B cell (primary cell): ENCODE data around the gene MEN1. TPM values are rescaled to one million over a fixed set of nuclear protein-coding genes. Genes with fewer than 3 reads are reported as not detected.

Experiments used
- ATAC-seq: fragments of 200-7000 bp; cut with Tn5 transposase; one replicate; pipeline ENCODE4 v1.10.0; 2021; ENCODE audit warnings: low read depth, mild to moderate bottlenecking, moderate number of reproducible peaks, moderate library complexity
- CTCF ChIA-PET: fragments of 350-600 bp; sonication (Branson Sonifier 250); formaldehyde crosslinking; loops from one replicate; lab custom pipeline; 2021; ENCODE audit warnings: antibody characterized with exemption, inconsistent platforms; lab: Charles Lee
- POLR2A ChIA-PET: fragments of 350-600 bp; sonication (Branson Sonifier 250); formaldehyde crosslinking; loops from one replicate; lab custom pipeline; 2021; ENCODE audit warnings: antibody characterized with exemption; lab: Charles Lee
- DNase-seq: peaks from one replicate; pipeline ENCODE4 v3.0.0; 2013
- H2AFZ ChIP-seq: 2 replicates; pipeline ENCODE4 v1.6.1; 2012; ENCODE audit warnings: mild to moderate bottlenecking, low read depth, low read length; ENCODE audit not compliant: insufficient read depth, poor library complexity, severe bottlenecking
- H3K27ac ChIP-seq, 2 donors: 1 replicate in 1 of 2; 2 replicates in 1 of 2; pipeline ENCODE4 v1.5.1; 2012 to 2013; ENCODE audit warnings: low read length in 2 of 2, mild to moderate bottlenecking in 2 of 2, moderate library complexity in 1 of 2
- H3K27me3 ChIP-seq, 4 experiments: fragments of 200-600 bp in 1 of 4; sonication (generic) in 1 of 4; replicated peaks in 1 of 4; 1 replicate in 2 of 4; 2 replicates in 2 of 4; pipeline versions ENCODE4 v1.6.1 to v1.7.0; 2013 to 2016; ENCODE audit warnings: low read length in 3 of 4, mild to moderate bottlenecking in 2 of 4, mixed read lengths in 1 of 4, moderate library complexity in 1 of 4; ENCODE audit not compliant: insufficient read depth in 4 of 4, control insufficient read depth in 3 of 4; ENCODE audit errors: control extremely low read depth in 1 of 4
- H3K36me3 ChIP-seq, 2 experiments: replicated peaks in 1 of 2; 1 replicate in 1 of 2; 2 replicates in 1 of 2; pipeline versions ENCODE4 v1.6.1 to v1.7.1; 2013; ENCODE audit warnings: low read length in 1 of 2; ENCODE audit not compliant: insufficient read depth in 2 of 2, control insufficient read depth in 1 of 2; ENCODE audit errors: control extremely low read depth in 1 of 2, extremely low read depth in 1 of 2
- H3K4me1 ChIP-seq, 2 donors: fragments of 200-600 bp in 1 of 2; sonication (generic) in 1 of 2; 1 replicate in 1 of 2; 2 replicates in 1 of 2; pipeline versions ENCODE4 v1.5.1 to v1.6.1; 2013 to 2017; ENCODE audit warnings: low read length in 2 of 2; ENCODE audit not compliant: control insufficient read depth in 2 of 2, insufficient read depth in 2 of 2
- H3K4me2 ChIP-seq: replicated peaks from 2 replicates; pipeline ENCODE3; 2012; ENCODE audit warnings: mild to moderate bottlenecking, low read depth, low read length; ENCODE audit not compliant: poor library complexity, severe bottlenecking
- H3K4me3 ChIP-seq, 5 experiments: fragments of 200-600 bp in 1 of 5; sonication (generic) in 1 of 5; 1 replicate in 3 of 5; 2 replicates in 2 of 5; pipeline versions ENCODE4 v1.5.1 to v1.7.0; 2011 to 2016; ENCODE audit warnings: low read length in 4 of 5, mild to moderate bottlenecking in 4 of 5, low read depth in 2 of 5, control low read depth in 1 of 5, moderate library complexity in 1 of 5; ENCODE audit not compliant: insufficient read depth in 1 of 5; ENCODE audit errors: control extremely low read depth in 1 of 5, extremely low read depth in 1 of 5
- H3K79me2 ChIP-seq: fragments of 200-600 bp; sonication (generic); one replicate; pipeline ENCODE4 v1.6.0; 2016; ENCODE audit warnings: low read length; ENCODE audit not compliant: control insufficient read depth, insufficient read depth
- H3K9ac ChIP-seq: fragments of 200-600 bp; sonication (generic); 2 replicates; pipeline ENCODE4 v1.6.1; 2017; ENCODE audit warnings: mild to moderate bottlenecking, low read length, moderate library complexity
- H3K9me3 ChIP-seq, 3 donors: one replicate each; pipeline versions ENCODE4 v1.6.1 to v1.7.1; 2013; ENCODE audit warnings: low read length in 2 of 3; ENCODE audit not compliant: control insufficient read depth in 2 of 3, insufficient read depth in 1 of 3; ENCODE audit errors: control extremely low read depth in 1 of 3
- H4K20me1 ChIP-seq: 2 replicates; pipeline ENCODE4 v1.6.0; 2012; ENCODE audit warnings: mild to moderate bottlenecking, low read length; ENCODE audit not compliant: insufficient read depth, control insufficient read depth, poor library complexity, severe bottlenecking
- H3K27ac Mint-ChIP-seq: one replicate; pipeline ENCODE4 v1.8.0; 2021; ENCODE audit warnings: mixed read lengths
- H3K27me3 Mint-ChIP-seq: one replicate; pipeline ENCODE4 v1.8.0; 2021; ENCODE audit warnings: mixed read lengths
- H3K4me1 Mint-ChIP-seq: one replicate; pipeline ENCODE4 v1.8.0; 2021; ENCODE audit warnings: mixed read lengths
- H3K4me3 Mint-ChIP-seq: one replicate; pipeline ENCODE4 v1.8.0; 2021; ENCODE audit warnings: mixed read lengths
- H3K9me3 Mint-ChIP-seq: one replicate; pipeline ENCODE4 v1.8.0; 2022; ENCODE audit warnings: mixed read lengths; ENCODE audit not compliant: insufficient read depth
- CTCF ChIP-seq: fragments of 200-600 bp; IDR thresholded peaks from one replicate; pipeline ENCODE4 v1.8.0; 2022; ENCODE audit warnings: antibody characterized with exemption, mild to moderate bottlenecking
- EZH2 ChIP-seq: IDR thresholded peaks from 2 replicates; pipeline ENCODE4 v1.6.1; 2012; ENCODE audit warnings: borderline replicate concordance, low read depth, mild to moderate bottlenecking, moderate library complexity, low read length; ENCODE audit not compliant: insufficient read depth, poor library complexity, severe bottlenecking
- WGBS: methylation state at CpG from one replicate; pipeline ENCODE4 v1.1.5; 2013; ENCODE audit warnings: missing lambda C conversion rate; ENCODE audit not compliant: insufficient coverage; 5-methylcytosine and 5-hydroxymethylcytosine counted together
- intact Hi-C: fragments of 100-400 bp; cut with micrococcal nuclease; formaldehyde crosslinking; loops from one replicate; pipeline ENCODE4 v1.10.0; 2022
- polyA plus RNA-seq: library from polyadenylated mRNA; depleted of rRNA; stranded (reverse); fragments of >200 nt; gene quantifications from 2 replicates; pipeline ENCODE4 v1.2.3, GENCODE V29; 2012
- total RNA-seq, 2 donors: library from RNA; stranded (reverse); fragments of 120-200 nt in 1 of 2; gene quantifications; 1 replicate in 1 of 2; 2 replicates in 1 of 2; pipeline versions ENCODE4 v1.2.3 to v1.2.4, GENCODE V29; 2013 to 2022

The MEN1 gene
- total and polyA plus RNA-seq, 2 donors (not counting 1 experiment from before 2014, with no cell fraction given): 48.2 to 68.5 TPM

- no peak overlapping the region for H2AFZ ChIP-seq
- H3K36me3 ChIP-seq: peaks cover 3 to 57% of the 10 kb centered on the region in 2 experiments
- peak overlapping the region; percentile 66 for H3K4me2 ChIP-seq
- Mint-ChIP-seq H3K27me3 (no peaks in the 10 kb centered on the region), H3K4me1 (peaks cover 76% of the 10 kb centered on the region), H3K9me3 (no peaks in the 10 kb centered on the region), H3K27ac (peak overlapping the region; percentile 88), H3K4me3 (peak overlapping the region; percentile 53)
- H3K79me2 ChIP-seq: peaks cover 52% of the 10 kb centered on the region
- DNase-seq (peak; percentile 54), ATAC-seq (peak; percentile 12)
- 47% methylated on average over 4 of the region's 5 CpGs for WGBS
- ChIA-PET CTCF (interaction anchor here (0.6 to 12.2 kb wide), 5 partner anchors 10 to 33 kb away, joined by 6 to 280 read pairs (median 19); partner anchors contain the start of genes RASGRP2 and SF1), POLR2A (interaction anchor here (1.2 to 8.8 kb wide), 5 partner anchors 9 to 16 kb away, joined by 4 to 175 read pairs (median 17); partner anchors contain the start of genes RASGRP2 and SF1)
- no peaks in the 10 kb centered on the region for H3K27me3 ChIP-seq
- H3K27ac ChIP-seq: peak overlapping the region; percentile 60 to 85
- TF ChIP-seq CTCF (no peak), EZH2 (no peak)
- no peaks in the 10 kb centered on the region for H3K9me3 ChIP-seq
- intact Hi-C loops: loop anchor here (2.0 kb wide), 1 partner anchor 15 kb away; no protein-coding TSS in a partner anchor
- peaks cover 29% of the 10 kb centered on the region for H4K20me1 ChIP-seq
- peak overlapping the region in 2 of 5 experiments; percentile 8 for H3K4me3 ChIP-seq
- H3K4me1 ChIP-seq: peaks cover 63 to 90% of the 10 kb centered on the region in 2 donors
- peak overlapping the region; percentile 5 for H3K9ac ChIP-seq
Measured at GRCh38 chr11:64762277-64762673, 48.1 kb downstream of the MEN1 start.

GRCh38 chr11:64760759-64761420 lies 49.5 kb downstream of the MEN1 start:
- ATAC-seq (no peak), DNase-seq (no peak)
- POLR2A ChIA-PET: interaction anchor here (0.6 to 8.8 kb wide), 7 partner anchors 8 to 1236 kb away, joined by 4 to 175 read pairs (median 7); partner anchors contain the start of gene RASGRP2
- WGBS: 88% methylated on average over 4 of the region's 7 CpGs
- Mint-ChIP-seq H3K4me1 (peaks cover 68% of the 10 kb centered on the region), H3K4me3 (peak overlapping the region; percentile 39), H3K9me3 (no peaks in the 10 kb centered on the region), H3K27me3 (no peaks in the 10 kb centered on the region), H3K27ac (peak overlapping the region; percentile 91)
- H2AFZ ChIP-seq: no peak overlapping the region
- peak overlapping the region; percentile 49 to 53 for H3K27ac ChIP-seq
- peaks cover 56% of the 10 kb centered on the region for H3K79me2 ChIP-seq
- no peak overlapping the region for H3K9ac ChIP-seq
- no peak for TF ChIP-seq EZH2
- no peak for TF ChIP-seq CTCF
- peaks cover 0 to 45% of the 10 kb centered on the region in 2 experiments for H3K36me3 ChIP-seq
- H3K4me3 ChIP-seq: no peak overlapping the region
- H3K9me3 ChIP-seq: no peaks in the 10 kb centered on the region
- no peaks in the 10 kb centered on the region for H3K27me3 ChIP-seq
- H3K4me1 ChIP-seq: peaks cover 59 to 78% of the 10 kb centered on the region in 2 donors
- intact Hi-C loops: no loop called here
- H3K4me2 ChIP-seq: peak overlapping the region; percentile 22
- H4K20me1 ChIP-seq: peaks cover 18% of the 10 kb centered on the region
- CTCF ChIA-PET: interaction anchor here (0.7 to 1.4 kb wide), 9 partner anchors 9 to 429 kb away, joined by 3 to 7 read pairs (median 5); no protein-coding TSS in a partner anchor
